ENCODE data around the gene GHR.

- TF ChIP-seq YY1 (IDR thresholded peaks at IDR 0.05; ENCODE audit: insufficient read depth, insufficient read length) (no peak), ZNF274 (IDR thresholded peaks at IDR 0.05; ENCODE audit: low read depth, low read length) (no peak)
Measured at GRCh38 chr5:42461507-42461906, 38.3 kb downstream of the GHR start.

Measured in NT2/D1 (cell line).